GM23338 (cell line): Measurements from ENCODE around the gene SCO2. TPM values are rescaled to one million over a fixed set of nuclear protein-coding genes. Genes with fewer than 3 reads are reported as not detected.

Experiments
- ATAC-seq: fragments of 200-7000 bp; cut with Tn5 transposase; 3 replicates; pipeline ENCODE4 v1.9.1; 2020
- DNase-seq: peaks from one replicate; pipeline ENCODE4 v3.0.0-alpha.2; 2015; ENCODE audit warnings: low spot score
- H2AFZ ChIP-seq: fragments of 200-600 bp; sonication (generic); 2 replicates; pipeline ENCODE4 v1.8.0; 2016; ENCODE audit warnings: antibody characterized with exemption, mild to moderate bottlenecking, moderate library complexity
- H3F3A ChIP-seq: fragments of 200-600 bp; sonication (generic); replicated peaks from 2 replicates; pipeline ENCODE4 v1.8.0; 2017; ENCODE audit warnings: antibody characterized with exemption, mixed run types, low read depth
- H3K27ac ChIP-seq: fragments of 200-600 bp; sonication (generic); 2 replicates; pipeline ENCODE4 v1.6.1; 2016; ENCODE audit warnings: low read depth
- H3K27me3 ChIP-seq: fragments of 200-600 bp; sonication (generic); 2 replicates; pipeline ENCODE4 v1.8.0; 2016; ENCODE audit warnings: mild to moderate bottlenecking, mixed run types, moderate library complexity; ENCODE audit not compliant: insufficient read depth
- H3K36me3 ChIP-seq: fragments of 200-600 bp; sonication (generic); 2 replicates; pipeline ENCODE4 v1.8.0; 2016; ENCODE audit warnings: mild to moderate bottlenecking; ENCODE audit not compliant: insufficient read depth
- H3K4me1 ChIP-seq: fragments of 200-600 bp; sonication (generic); 2 replicates; pipeline ENCODE4 v1.8.0; 2016; ENCODE audit warnings: mild to moderate bottlenecking, moderate library complexity; ENCODE audit not compliant: insufficient read depth
- H3K4me2 ChIP-seq: fragments of 200-600 bp; sonication (generic); 2 replicates; pipeline ENCODE4 v1.7.1; 2017; ENCODE audit warnings: mixed run types
- H3K4me3 ChIP-seq: fragments of 200-600 bp; sonication (generic); 2 replicates; pipeline ENCODE4 v1.6.1; 2016; ENCODE audit warnings: mixed run types
- H3K79me2 ChIP-seq: fragments of 200-600 bp; sonication (generic); replicated peaks from 2 replicates; pipeline ENCODE4 v1.8.0; 2017; ENCODE audit warnings: mild to moderate bottlenecking; ENCODE audit not compliant: insufficient read depth
- H3K9me2 ChIP-seq: fragments of 200-600 bp; sonication (generic); 2 replicates; pipeline ENCODE4 v1.8.0; 2017; ENCODE audit not compliant: insufficient read depth
- H4K20me1 ChIP-seq: fragments of 200-600 bp; sonication (generic); replicated peaks from 2 replicates; pipeline ENCODE4 v1.8.0; 2017; ENCODE audit warnings: mild to moderate bottlenecking; ENCODE audit not compliant: insufficient read depth
- H3K27ac Mint-ChIP-seq: 2 replicates; pipeline ENCODE4 v1.8.0; 2020; ENCODE audit warnings: inconsistent platforms, mild to moderate bottlenecking, moderate library complexity, mixed read lengths
- H3K27me3 Mint-ChIP-seq: 3 replicates; pipeline ENCODE4 v1.8.0; 2022; ENCODE audit warnings: low read depth, mild to moderate bottlenecking, moderate library complexity, mixed read lengths, inconsistent platforms; ENCODE audit not compliant: insufficient read depth, poor library complexity
- H3K36me3 Mint-ChIP-seq: 3 replicates; pipeline ENCODE4 v1.8.0; 2021; ENCODE audit warnings: low read depth, mild to moderate bottlenecking, inconsistent platforms, moderate library complexity, mixed read lengths
- H3K4me1 Mint-ChIP-seq: 3 replicates; pipeline ENCODE4 v1.8.0; 2020; ENCODE audit warnings: mild to moderate bottlenecking, inconsistent platforms, mixed read lengths
- H3K4me3 Mint-ChIP-seq: 3 replicates; pipeline ENCODE4 v1.8.0; 2021; ENCODE audit warnings: moderate library complexity, mild to moderate bottlenecking, inconsistent platforms, mixed read lengths
- H3K9me3 Mint-ChIP-seq: 3 replicates; pipeline ENCODE4 v1.8.0; 2020; ENCODE audit warnings: moderate library complexity, mild to moderate bottlenecking, inconsistent platforms, mixed read lengths
- ETS1 ChIP-seq: IDR thresholded peaks from 2 replicates; pipeline ENCODE4 v1.6.1; 2016; ENCODE audit warnings: antibody characterized with exemption
- NANOG ChIP-seq: IDR thresholded peaks from 2 replicates; pipeline ENCODE4 v1.6.1; 2016; ENCODE audit warnings: antibody characterized with exemption, borderline replicate concordance
- POLR2AphosphoS5 ChIP-seq: IDR thresholded peaks from 2 replicates; pipeline ENCODE4 v1.6.1; 2016; ENCODE audit warnings: antibody characterized with exemption, low read depth
- ZNF462 ChIP-seq: fragments of 250-450 bp; sonication (Bioruptor Pico); IDR thresholded peaks from 2 replicates; pipeline ENCODE4 v1.5.0; 2020; ENCODE audit warnings: mild to moderate bottlenecking, moderate library complexity
- polyA plus RNA-seq: library from polyadenylated mRNA; unstranded; fragments of >200 nt; fragmentation: Nextera tagmentation; extraction: Ambion mirVana; gene quantifications from 2 replicates; pipeline ENCODE4 v1.2.1, GENCODE V29; 2016
- total RNA-seq: library from RNA; depleted of rRNA; stranded (reverse); fragments of >200 nt; shearing (Covaris generic); gene quantifications from 2 replicates; pipeline ENCODE4 v1.2.3, GENCODE V29; 2014
- TF ChIP-seq, protein P1 (sequence below), 2 experiments: fragments of 200-600 bp in 1 of 2; sonication (generic) in 1 of 2; conservative IDR thresholded peaks; 2 replicates each; pipeline versions ENCODE4 v1.5.1 to v1.6.1; 2016 to 2017; ENCODE audit warnings: antibody characterized with exemption in 2 of 2, low read depth in 2 of 2, mild to moderate bottlenecking in 2 of 2, moderate library complexity in 1 of 2
- TF ChIP-seq, protein P2 (sequence below): IDR thresholded peaks from one replicate; pipeline ENCODE4 v1.6.1; 2018; ENCODE audit warnings: antibody characterized with exemption; ENCODE audit not compliant: unreplicated experiment

Gene SCO2
- total and polyA plus RNA-seq, 2 experiments from 2014 or later, result 2.6 to 4.9 TPM

GRCh38 chr22:50485221-50486131 lies 39.9 kb downstream of the SCO2 start:
- Histone ChIP-seq H3K79me2 (no peaks in the 10 kb centered on the region), H3K4me3 (no peak overlapping the region), H2AFZ (no peak overlapping the region), H3K4me1 (no peaks in the 10 kb centered on the region), H3F3A (no peaks in the 10 kb centered on the region), H3K36me3 (no peaks in the 10 kb centered on the region), H4K20me1 (no peaks in the 10 kb centered on the region), H3K27me3 (peaks cover 6% of the 10 kb centered on the region), H3K27ac (no peak overlapping the region), H3K9me2 (no peaks in the 10 kb centered on the region), H3K4me2 (no peak overlapping the region)
- 0 out of 3 replicates have a peak, but pooled peaks cover 3% of the 10 kb centered on the region for H3K36me3 Mint-ChIP-seq
- H3K27me3 Mint-ChIP-seq, result peaks cover 10% of the 10 kb centered on the region
- TF ChIP-seq, protein P1, sequence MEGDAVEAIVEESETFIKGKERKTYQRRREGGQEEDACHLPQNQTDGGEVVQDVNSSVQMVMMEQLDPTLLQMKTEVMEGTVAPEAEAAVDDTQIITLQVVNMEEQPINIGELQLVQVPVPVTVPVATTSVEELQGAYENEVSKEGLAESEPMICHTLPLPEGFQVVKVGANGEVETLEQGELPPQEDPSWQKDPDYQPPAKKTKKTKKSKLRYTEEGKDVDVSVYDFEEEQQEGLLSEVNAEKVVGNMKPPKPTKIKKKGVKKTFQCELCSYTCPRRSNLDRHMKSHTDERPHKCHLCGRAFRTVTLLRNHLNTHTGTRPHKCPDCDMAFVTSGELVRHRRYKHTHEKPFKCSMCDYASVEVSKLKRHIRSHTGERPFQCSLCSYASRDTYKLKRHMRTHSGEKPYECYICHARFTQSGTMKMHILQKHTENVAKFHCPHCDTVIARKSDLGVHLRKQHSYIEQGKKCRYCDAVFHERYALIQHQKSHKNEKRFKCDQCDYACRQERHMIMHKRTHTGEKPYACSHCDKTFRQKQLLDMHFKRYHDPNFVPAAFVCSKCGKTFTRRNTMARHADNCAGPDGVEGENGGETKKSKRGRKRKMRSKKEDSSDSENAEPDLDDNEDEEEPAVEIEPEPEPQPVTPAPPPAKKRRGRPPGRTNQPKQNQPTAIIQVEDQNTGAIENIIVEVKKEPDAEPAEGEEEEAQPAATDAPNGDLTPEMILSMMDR (conservative IDR thresholded peaks at IDR 0.05; ENCODE audit: low read depth in 2 of 2), result no peak; a peak in 1 of 4 replicates
- TF ChIP-seq NANOG, result no peak
- TF ChIP-seq POLR2AphosphoS5, result peak; percentile 52
- TF ChIP-seq ETS1, result no peak
- TF ChIP-seq, protein P2, sequence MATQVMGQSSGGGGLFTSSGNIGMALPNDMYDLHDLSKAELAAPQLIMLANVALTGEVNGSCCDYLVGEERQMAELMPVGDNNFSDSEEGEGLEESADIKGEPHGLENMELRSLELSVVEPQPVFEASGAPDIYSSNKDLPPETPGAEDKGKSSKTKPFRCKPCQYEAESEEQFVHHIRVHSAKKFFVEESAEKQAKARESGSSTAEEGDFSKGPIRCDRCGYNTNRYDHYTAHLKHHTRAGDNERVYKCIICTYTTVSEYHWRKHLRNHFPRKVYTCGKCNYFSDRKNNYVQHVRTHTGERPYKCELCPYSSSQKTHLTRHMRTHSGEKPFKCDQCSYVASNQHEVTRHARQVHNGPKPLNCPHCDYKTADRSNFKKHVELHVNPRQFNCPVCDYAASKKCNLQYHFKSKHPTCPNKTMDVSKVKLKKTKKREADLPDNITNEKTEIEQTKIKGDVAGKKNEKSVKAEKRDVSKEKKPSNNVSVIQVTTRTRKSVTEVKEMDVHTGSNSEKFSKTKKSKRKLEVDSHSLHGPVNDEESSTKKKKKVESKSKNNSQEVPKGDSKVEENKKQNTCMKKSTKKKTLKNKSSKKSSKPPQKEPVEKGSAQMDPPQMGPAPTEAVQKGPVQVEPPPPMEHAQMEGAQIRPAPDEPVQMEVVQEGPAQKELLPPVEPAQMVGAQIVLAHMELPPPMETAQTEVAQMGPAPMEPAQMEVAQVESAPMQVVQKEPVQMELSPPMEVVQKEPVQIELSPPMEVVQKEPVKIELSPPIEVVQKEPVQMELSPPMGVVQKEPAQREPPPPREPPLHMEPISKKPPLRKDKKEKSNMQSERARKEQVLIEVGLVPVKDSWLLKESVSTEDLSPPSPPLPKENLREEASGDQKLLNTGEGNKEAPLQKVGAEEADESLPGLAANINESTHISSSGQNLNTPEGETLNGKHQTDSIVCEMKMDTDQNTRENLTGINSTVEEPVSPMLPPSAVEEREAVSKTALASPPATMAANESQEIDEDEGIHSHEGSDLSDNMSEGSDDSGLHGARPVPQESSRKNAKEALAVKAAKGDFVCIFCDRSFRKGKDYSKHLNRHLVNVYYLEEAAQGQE, result no peak
- TF ChIP-seq ZNF462 (CRISPR knock-in tag), result no peak
- H3K4me1 Mint-ChIP-seq, result peaks cover 3% of the 10 kb centered on the region; the same call in 1 of the 3 replicates
- H3K27ac Mint-ChIP-seq, result peak overlapping the region; percentile 37
- ATAC-seq (no peak), DNase-seq (no peak)
- no peaks in the 10 kb centered on the region for H3K9me3 Mint-ChIP-seq
- no peak overlapping the region for H3K4me3 Mint-ChIP-seq
